HL-60 (cell line): Measurements from ENCODE around the gene SPATA33.

Experiments used
- GABPA ChIP-seq: IDR thresholded peaks from 2 replicates; pipeline ENCODE4 v1.6.1; 2012; ENCODE audit warnings: low read depth
- POLR2AphosphoS5 ChIP-seq: IDR thresholded peaks from 2 replicates; pipeline ENCODE4 v1.6.1; 2012; ENCODE audit warnings: low read depth
- SPI1 ChIP-seq: IDR thresholded peaks from 2 replicates; pipeline ENCODE4 v1.6.1; 2012; ENCODE audit warnings: low read depth, mild to moderate bottlenecking, borderline replicate concordance
- TF ChIP-seq, protein P1 (sequence below): IDR thresholded peaks from one replicate; pipeline ENCODE4 v1.5.1; 2011; ENCODE audit warnings: low read length, control low read depth, inconsistent platforms; ENCODE audit not compliant: insufficient read depth

DNA sequence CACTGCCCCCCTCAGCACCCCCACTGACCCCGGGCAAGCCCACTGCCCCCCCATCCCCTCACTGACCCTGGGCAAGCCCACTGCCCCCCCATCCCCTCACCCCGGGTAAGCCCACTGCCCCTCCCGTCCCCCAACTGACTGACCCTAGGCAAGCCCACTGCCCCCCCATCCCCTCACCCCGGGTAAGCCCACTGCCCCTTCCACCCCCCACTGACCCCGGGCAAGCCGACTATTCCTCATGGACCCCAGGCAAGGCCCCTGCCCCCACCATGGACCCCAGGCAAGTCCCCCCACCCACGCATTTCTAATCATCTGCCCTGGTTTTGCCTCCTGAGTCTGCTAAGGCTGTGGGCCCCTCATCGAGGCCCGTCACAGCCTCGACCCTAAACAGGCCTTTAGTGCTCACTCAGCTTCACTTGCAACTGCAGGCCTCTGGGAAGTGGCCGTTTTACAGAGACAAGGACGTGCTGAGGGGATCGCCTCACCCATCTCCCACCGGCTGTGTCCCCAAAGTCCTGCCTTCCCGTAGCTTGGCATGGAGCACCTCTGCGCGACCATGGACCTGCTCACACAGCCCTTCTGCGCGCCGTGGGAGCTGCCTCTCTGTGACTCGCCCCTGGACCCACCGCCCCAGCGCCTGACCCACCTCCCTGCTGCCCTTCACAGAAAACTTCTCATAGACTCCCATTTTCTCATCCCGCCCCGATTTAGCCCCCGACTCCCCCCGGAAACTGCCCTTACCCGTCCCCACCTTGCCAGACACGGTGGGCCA, 59.5 kb downstream of the SPATA33 start:
- TF ChIP-seq, protein P1, sequence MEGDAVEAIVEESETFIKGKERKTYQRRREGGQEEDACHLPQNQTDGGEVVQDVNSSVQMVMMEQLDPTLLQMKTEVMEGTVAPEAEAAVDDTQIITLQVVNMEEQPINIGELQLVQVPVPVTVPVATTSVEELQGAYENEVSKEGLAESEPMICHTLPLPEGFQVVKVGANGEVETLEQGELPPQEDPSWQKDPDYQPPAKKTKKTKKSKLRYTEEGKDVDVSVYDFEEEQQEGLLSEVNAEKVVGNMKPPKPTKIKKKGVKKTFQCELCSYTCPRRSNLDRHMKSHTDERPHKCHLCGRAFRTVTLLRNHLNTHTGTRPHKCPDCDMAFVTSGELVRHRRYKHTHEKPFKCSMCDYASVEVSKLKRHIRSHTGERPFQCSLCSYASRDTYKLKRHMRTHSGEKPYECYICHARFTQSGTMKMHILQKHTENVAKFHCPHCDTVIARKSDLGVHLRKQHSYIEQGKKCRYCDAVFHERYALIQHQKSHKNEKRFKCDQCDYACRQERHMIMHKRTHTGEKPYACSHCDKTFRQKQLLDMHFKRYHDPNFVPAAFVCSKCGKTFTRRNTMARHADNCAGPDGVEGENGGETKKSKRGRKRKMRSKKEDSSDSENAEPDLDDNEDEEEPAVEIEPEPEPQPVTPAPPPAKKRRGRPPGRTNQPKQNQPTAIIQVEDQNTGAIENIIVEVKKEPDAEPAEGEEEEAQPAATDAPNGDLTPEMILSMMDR, result no peak
- TF ChIP-seq POLR2AphosphoS5 (no peak), SPI1 (no peak), GABPA (no peak)
